Activated CD8-positive, alpha-beta T cell treated with anti-CD3 and anti-CD28 coated beads, Interleukin-2, amount 10 ng/mL, durations not matched to agents 7 days and 5 days (primary cell): ENCODE data around the gene EFNA3. TPM values are rescaled to one million over a fixed set of nuclear protein-coding genes. Genes with fewer than 3 reads are reported as not detected.
A peak's percentile ranks its signal among the peaks of the same experiment; 100 is the strongest.

Experiments used
- ATAC-seq: fragments of 150-1000 bp; cut with Tn5 transposase; one replicate; pipeline ENCODE4 v1.10.0; 2021; ENCODE audit warnings: moderate library complexity
- CTCF ChIA-PET: fragments of 350-600 bp; sonication (Branson Sonifier 250); formaldehyde crosslinking; loops from one replicate; lab custom pipeline; 2021; ENCODE audit warnings: antibody characterized with exemption; lab: Charles Lee
- POLR2A ChIA-PET: fragments of 350-600 bp; sonication (Branson Sonifier 250); formaldehyde crosslinking; loops from one replicate; lab custom pipeline; 2021; ENCODE audit warnings: antibody characterized with exemption; lab: Charles Lee
- DNase-seq: peaks from one replicate; pipeline ENCODE4 v3.0.0-alpha.2; 2020
- H3K27ac Mint-ChIP-seq: one replicate; pipeline ENCODE4 v1.8.0; 2021; ENCODE audit warnings: mild to moderate bottlenecking, mixed read lengths
- H3K27me3 Mint-ChIP-seq: one replicate; pipeline ENCODE4 v1.8.0; 2021; ENCODE audit warnings: low read depth, mixed read lengths
- H3K36me3 Mint-ChIP-seq: one replicate; pipeline ENCODE4 v1.8.0; 2021; ENCODE audit warnings: low read depth, mixed read lengths
- H3K4me1 Mint-ChIP-seq: one replicate; pipeline ENCODE4 v1.8.0; 2021; ENCODE audit warnings: low read depth, mixed read lengths
- H3K4me3 Mint-ChIP-seq: one replicate; pipeline ENCODE4 v1.8.0; 2021; ENCODE audit warnings: mild to moderate bottlenecking, mixed read lengths
- H3K9me3 Mint-ChIP-seq: one replicate; pipeline ENCODE4 v1.8.0; 2022; ENCODE audit warnings: mixed read lengths; ENCODE audit not compliant: insufficient read depth
- total RNA-seq, 2 experiments: library from RNA; stranded (reverse); gene quantifications; one replicate each; pipeline ENCODE4 v1.2.3, GENCODE V29; 2021

EFNA3 gene
- total RNA-seq, 2 experiments from 2014 or later = 3.8 to 5.5 TPM

DNA sequence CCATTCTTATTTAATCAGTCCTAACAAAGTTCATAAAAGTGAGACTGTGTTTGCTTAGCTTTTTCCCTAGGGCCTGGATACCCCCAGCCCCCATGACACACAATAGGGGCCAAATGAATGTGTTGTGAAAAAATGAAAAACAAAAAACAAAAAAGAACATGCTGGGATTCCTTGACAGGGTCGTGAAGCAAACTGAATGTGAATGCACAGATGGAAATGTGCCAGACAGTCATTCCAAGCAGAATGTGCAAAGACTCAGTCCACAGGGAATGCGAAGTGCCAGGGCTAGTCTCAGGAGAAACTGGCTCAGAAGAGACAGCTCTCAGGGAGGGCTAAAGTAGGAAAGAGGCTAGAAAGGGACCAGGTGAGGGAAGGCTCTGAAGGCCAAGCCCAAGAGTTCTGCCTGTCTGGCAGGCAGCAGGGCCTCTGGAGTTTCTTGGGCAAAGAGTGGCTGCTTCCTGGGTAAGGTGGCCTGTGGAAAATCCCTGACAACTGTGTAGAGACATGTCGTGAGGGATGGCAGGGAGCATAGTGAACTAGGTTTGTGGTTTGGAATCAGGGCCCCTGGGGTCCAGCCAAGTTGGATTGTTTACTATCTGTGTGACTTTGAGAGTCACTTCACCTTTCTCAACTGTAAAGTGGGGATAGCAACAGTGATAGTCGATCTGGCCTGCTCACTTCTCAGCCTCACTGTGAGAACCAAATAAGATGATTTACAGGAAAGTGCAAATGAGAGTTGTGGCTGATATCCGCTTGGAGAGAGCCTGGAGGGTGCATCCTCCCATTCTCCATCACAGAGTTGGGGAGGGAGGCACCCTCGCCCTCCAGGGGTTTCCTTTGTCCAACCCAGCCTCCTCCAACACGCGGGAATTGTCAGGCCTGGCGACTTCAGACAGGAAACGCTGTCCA lies 28.7 kb upstream of the EFNA3 start:
- ChIA-PET POLR2A (interaction anchor here (1.9 kb wide), 1 partner anchor 10 kb away, joined by 7 read pairs; no protein-coding TSS in a partner anchor), CTCF (interaction anchor here (0.8 to 13.8 kb wide), 17 partner anchors 6 to 113 kb away, joined by 3 to 205 read pairs (median 11); partner anchors contain the start of genes ADAM15, EFNA4, FLAD1 and PBXIP1)
- DNase-seq (no peak), ATAC-seq (no peak)
- peak overlapping the region; percentile 68 for H3K27ac Mint-ChIP-seq
- H3K9me3 Mint-ChIP-seq = no peaks in the 10 kb centered on the region
- H3K4me3 Mint-ChIP-seq = peak overlapping the region; percentile 83
- H3K4me1 Mint-ChIP-seq = peaks cover 38% of the 10 kb centered on the region
- peaks cover 3% of the 10 kb centered on the region for H3K27me3 Mint-ChIP-seq
- H3K36me3 Mint-ChIP-seq = no peaks in the 10 kb centered on the region

DNA sequence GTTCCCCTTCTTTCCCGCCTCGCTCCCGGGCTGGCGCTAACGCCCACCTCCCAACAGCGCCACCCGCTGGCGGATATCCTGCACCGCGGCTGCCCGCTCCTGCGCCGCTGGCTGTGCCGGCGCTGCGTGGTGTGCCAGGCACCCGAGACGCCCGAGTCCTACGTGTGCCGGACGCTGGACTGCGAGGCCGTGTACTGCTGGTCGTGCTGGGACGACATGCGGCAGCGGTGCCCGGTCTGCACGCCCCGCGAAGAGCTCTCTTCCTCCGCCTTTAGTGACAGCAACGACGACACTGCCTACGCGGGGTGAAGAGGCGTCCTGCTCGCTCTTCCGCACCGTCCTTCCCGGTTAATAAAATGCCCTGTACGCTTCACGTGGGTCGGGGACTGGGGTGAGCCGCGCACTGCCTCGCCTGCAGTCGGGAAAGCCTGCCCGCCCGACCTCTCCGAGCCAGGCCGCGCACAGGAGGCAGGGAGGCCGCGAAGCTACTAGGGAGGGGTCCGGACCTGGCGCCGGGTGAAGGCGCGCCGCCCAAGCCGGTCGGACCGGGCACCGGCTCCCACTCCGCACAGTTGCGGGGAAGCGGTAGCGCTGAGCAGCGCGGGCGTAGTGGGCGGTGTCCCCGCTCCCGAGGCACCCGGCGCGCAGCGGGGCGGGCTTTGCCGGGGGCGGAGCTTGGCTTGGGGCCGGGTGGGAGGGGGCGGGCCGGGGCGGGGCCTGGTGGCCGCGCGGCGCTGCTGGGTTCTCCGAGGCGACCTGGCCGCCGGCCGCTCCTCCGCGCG lies 27.9 kb upstream of the EFNA3 start, which contains the start of gene ADAM15:
Gene ADAM15, plus strand, starts transcription at position 757 of the 782 bp plus-strand sequence. CDS start 71 bp downstream, outside the sequence.
- H3K9me3 Mint-ChIP-seq = no peaks in the 10 kb centered on the region

DNA sequence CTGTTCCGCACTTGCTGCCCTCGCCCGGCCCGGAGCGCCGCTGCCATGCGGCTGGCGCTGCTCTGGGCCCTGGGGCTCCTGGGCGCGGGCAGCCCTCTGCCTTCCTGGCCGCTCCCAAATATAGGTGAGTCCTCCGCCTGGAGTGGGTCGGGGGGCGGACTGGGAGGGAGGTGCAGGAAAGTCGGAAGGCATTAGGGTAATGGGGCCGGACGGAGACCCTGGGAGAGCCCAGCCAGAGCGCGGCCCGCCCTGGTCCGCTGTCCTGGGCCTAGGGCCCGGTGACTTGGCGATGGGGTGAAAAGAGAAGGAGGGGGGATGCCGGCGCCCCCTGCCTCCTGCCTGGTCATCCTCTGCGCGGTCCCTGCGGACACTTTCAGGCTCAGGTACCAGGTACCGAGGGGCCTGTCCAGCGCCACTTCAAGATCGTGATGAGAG lies 27.3 kb upstream of the EFNA3 start:
- H3K36me3 Mint-ChIP-seq = peaks cover 3% of the 10 kb centered on the region
- ChIA-PET CTCF (interaction anchor here (0.6 to 13.8 kb wide), 36 partner anchors 8 to 586 kb away, joined by 3 to 205 read pairs (median 4); partner anchors contain the start of genes EFNA4, FLAD1, KRTCAP2 and PBXIP1), POLR2A (interaction anchor here (0.7 to 1.9 kb wide), 4 partner anchors 8 to 95 kb away, joined by 3 to 7 read pairs (median 4); partner anchors contain the start of genes CKS1B and PBXIP1)
- DNase-seq (no peak), ATAC-seq (no peak)
- peaks cover 31% of the 10 kb centered on the region for H3K4me1 Mint-ChIP-seq
- H3K9me3 Mint-ChIP-seq = no peaks in the 10 kb centered on the region
- H3K27me3 Mint-ChIP-seq = no peaks in the 10 kb centered on the region
- H3K27ac Mint-ChIP-seq = peak overlapping the region; percentile 64
- peak overlapping the region; percentile 83 for H3K4me3 Mint-ChIP-seq

More for the DNA sequence above, 27.9 kb upstream of the EFNA3 start, which contains the start of gene ADAM15:
- Mint-ChIP-seq H3K27me3 (peaks cover under 1% of the 10 kb centered on the region), H3K4me1 (peaks cover 31% of the 10 kb centered on the region), H3K4me3 (peak within 1 kb of the TSS; percentile 83), H3K27ac (peak within 1 kb of the TSS; percentile 85), H3K36me3 (no peaks in the 10 kb centered on the region)
- ATAC-seq (peak; percentile 89), DNase-seq (peak; percentile 81)
- CTCF ChIA-PET = interaction anchor here (0.6 to 13.8 kb wide), 36 partner anchors 7 to 586 kb away, joined by 3 to 205 read pairs (median 4); partner anchors contain the start of genes EFNA4, FLAD1, KRTCAP2 and PBXIP1
- POLR2A ChIA-PET = interaction anchor here (0.5 to 1.9 kb wide), 5 partner anchors 9 to 95 kb away, joined by 3 to 7 read pairs (median 3); partner anchors contain the start of genes CKS1B and PBXIP1

DNA sequence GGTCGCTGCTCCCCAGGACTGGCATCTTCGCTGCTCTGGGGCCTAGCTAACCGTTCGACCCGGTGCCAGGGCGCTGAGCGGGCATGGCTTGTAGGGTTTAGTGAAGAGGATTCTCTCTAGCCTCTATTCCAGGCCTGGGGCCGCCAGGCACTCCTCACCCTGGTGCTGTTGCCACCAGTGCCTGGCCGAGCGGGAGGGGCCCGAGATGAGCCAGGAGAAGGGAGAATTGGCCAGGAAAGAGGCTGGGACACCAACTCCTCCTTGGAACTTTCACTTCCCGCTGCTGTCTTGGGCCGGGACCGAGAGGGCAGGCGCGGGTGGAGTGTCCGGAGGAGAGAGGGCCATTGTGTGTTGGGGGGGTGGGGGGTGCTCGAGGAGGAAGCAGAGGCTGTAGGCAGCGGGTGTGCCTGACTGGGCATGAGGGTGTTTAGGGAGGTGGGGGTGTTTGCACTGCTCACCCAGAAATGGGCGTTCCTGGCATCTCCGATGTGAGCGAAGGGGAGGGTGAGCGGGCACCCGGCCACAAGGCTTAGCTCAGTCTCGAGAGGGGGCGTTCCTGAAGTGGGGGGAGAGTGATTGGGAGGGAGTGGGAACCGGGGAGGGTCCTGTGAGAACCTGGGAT lies 26.7 kb upstream of the EFNA3 start:
- DNase-seq (peak; percentile 56), ATAC-seq (peak; percentile 18)
- Mint-ChIP-seq H3K9me3 (no peaks in the 10 kb centered on the region), H3K27me3 (no peaks in the 10 kb centered on the region), H3K36me3 (peaks cover 7% of the 10 kb centered on the region), H3K27ac (peak overlapping the region; percentile 74), H3K4me1 (peaks cover 31% of the 10 kb centered on the region), H3K4me3 (peak overlapping the region; percentile 83)
- POLR2A ChIA-PET = interaction anchor here (0.6 to 1.9 kb wide), 5 partner anchors 8 to 956 kb away, joined by 3 to 7 read pairs (median 3); partner anchors contain the start of gene CKS1B
- CTCF ChIA-PET = interaction anchor here (0.9 to 13.8 kb wide), 16 partner anchors 8 to 123 kb away, joined by 3 to 205 read pairs (median 10); partner anchors contain the start of genes CKS1B, EFNA4, FLAD1 and KRTCAP2

DNA sequence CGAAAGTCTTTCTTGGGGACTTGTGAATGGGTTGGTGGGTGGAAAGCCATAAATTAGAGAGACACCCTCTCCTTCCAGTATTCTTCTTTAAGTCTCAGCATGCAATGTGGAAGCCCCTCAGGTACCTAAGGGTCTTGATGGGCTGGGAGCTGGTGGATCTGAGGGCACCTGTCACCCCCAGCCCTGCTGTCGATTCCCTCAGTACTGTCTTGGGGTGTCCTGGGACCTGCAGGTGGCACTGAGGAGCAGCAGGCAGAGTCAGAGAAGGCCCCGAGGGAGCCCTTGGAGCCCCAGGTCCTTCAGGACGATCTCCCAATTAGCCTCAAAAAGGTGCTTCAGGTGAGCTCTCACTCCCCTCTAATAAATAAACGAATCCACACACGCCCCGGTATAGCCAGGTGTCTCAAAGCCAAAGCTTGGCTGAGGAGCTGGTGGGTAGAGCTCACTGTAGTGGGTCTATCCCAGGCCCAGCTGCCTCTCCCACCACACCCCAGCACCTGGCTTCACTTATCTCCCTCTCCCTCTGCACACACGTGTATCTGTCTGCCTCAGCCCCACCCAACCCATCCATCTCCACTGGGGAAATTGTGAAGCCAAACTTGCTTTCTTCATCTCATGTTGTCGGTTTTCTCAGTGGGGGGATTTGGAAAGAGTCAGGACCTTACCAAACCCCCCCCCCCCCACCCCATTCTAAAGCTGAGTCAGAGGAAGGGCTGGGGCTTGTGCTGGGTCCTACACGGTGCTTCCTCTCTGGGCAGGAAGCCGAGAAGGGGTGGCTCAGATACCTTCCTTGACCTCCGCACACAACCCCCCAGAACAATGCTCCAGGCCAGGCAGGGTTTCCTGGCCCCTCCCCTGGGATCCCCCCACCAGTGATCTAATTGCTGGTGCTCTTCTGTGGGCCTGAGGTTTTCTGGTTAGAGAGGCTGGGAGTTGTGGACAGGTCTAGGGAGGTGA lies 25.9 kb upstream of the EFNA3 start:
- Mint-ChIP-seq H3K36me3 (peaks cover 11% of the 10 kb centered on the region), H3K4me3 (peak overlapping the region; percentile 83), H3K4me1 (peaks cover 31% of the 10 kb centered on the region), H3K27ac (peak overlapping the region; percentile 74), H3K27me3 (no peaks in the 10 kb centered on the region), H3K9me3 (no peaks in the 10 kb centered on the region)
- DNase-seq (peak; percentile 51), ATAC-seq (peak; percentile 20)
- ChIA-PET POLR2A (interaction anchor here (0.6 kb wide), 1 partner anchor 22 kb away, joined by 3 read pairs; no protein-coding TSS in a partner anchor), CTCF (interaction anchor here (0.8 to 13.8 kb wide), 10 partner anchors 8 to 91 kb away, joined by 3 to 205 read pairs (median 20); partner anchors contain the start of genes CKS1B, EFNA4 and PYGO2)

DNA sequence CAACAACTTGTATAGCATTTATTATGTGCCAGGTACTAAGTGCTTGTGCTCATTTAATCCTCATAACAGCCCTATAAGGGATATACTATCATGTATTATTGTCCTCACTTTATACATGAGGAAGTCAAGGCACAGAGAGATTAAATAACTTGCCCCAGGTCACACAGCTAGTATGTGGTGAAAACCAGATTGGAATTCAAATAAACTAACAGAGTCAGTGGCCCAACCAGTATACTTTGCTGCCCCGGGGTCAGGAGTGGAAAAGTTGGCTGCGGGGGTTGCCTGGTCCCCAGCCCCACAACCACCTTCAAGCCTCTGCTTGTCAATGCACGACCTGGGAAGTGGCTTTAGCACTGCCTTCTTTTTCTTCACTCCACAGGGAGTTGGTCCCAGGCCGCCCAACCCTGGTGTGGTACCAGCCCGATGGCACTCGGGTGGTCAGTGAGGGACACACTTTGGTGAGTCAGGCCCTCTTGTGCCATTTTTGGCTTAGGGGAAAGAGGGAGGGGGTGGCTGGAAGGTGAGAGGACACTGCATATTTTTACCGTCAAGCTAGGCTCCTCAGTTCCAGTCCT lies 25.0 kb upstream of the EFNA3 start:
- ChIA-PET CTCF (interaction anchor here (1.0 to 13.8 kb wide), 5 partner anchors 10 to 115 kb away, joined by 3 to 205 read pairs (median 57); no protein-coding TSS in a partner anchor), POLR2A (interaction anchor here (0.8 kb wide), 1 partner anchor 100 kb away, joined by 3 read pairs; no protein-coding TSS in a partner anchor)
- Mint-ChIP-seq H3K27ac (peak overlapping the region; percentile 74), H3K4me1 (peaks cover 31% of the 10 kb centered on the region), H3K27me3 (no peaks in the 10 kb centered on the region), H3K4me3 (peak overlapping the region; percentile 83), H3K9me3 (no peaks in the 10 kb centered on the region), H3K36me3 (peaks cover 16% of the 10 kb centered on the region)
- DNase-seq = no peak
- no peak for ATAC-seq

DNA sequence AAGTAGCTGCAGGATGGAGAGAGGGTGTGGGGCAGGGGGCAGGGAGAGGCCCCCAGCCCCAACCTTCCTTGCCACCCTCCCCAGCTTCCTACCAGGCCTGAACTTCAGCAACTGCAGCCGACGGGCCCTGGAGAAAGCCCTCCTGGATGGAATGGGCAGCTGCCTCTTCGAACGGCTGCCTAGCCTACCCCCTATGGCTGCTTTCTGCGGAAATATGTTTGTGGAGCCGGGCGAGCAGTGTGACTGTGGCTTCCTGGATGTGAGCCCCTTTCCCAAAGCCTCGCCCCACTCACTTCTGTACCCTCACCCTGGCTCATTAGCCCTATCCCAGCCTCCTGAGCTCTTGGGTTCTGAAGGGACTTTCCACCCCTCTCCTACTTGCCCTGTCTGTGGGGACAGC lies 21.5 kb upstream of the EFNA3 start:
- Mint-ChIP-seq H3K4me1 (peaks cover 21% of the 10 kb centered on the region), H3K9me3 (no peaks in the 10 kb centered on the region), H3K4me3 (no peak overlapping the region), H3K27me3 (no peaks in the 10 kb centered on the region), H3K36me3 (peaks cover 20% of the 10 kb centered on the region), H3K27ac (no peak overlapping the region)
- CTCF ChIA-PET = interaction anchor here (0.8 to 13.8 kb wide), 7 partner anchors 10 to 497 kb away, joined by 3 to 205 read pairs (median 6); no protein-coding TSS in a partner anchor
- POLR2A ChIA-PET = interaction anchor here (0.7 kb wide), 1 partner anchor 39 kb away, joined by 3 read pairs; no protein-coding TSS in a partner anchor
- no peak for ATAC-seq
- DNase-seq = no peak

DNA sequence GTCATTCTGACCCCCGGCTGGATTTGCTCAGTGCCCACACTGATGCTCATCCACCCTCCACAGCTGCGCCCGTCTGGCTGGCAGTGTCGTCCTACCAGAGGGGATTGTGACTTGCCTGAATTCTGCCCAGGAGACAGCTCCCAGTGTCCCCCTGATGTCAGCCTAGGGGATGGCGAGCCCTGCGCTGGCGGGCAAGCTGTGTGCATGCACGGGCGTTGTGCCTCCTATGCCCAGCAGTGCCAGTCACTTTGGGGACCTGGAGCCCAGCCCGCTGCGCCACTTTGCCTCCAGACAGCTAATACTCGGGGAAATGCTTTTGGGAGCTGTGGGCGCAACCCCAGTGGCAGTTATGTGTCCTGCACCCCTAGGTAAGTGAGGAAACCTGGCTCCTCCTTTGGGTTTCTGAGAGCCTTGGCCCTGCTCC lies 20.8 kb upstream of the EFNA3 start:
- no peaks in the 10 kb centered on the region for H3K27me3 Mint-ChIP-seq
- CTCF ChIA-PET = interaction anchor here (0.8 to 13.8 kb wide), 9 partner anchors 10 to 497 kb away, joined by 3 to 205 read pairs (median 5); partner anchors contain the start of gene PBXIP1
- H3K4me3 Mint-ChIP-seq = no peak overlapping the region
- no peak overlapping the region for H3K27ac Mint-ChIP-seq
- H3K4me1 Mint-ChIP-seq = peaks cover 20% of the 10 kb centered on the region
- peaks cover 20% of the 10 kb centered on the region for H3K36me3 Mint-ChIP-seq
- ATAC-seq = no peak
- POLR2A ChIA-PET = interaction anchor here (0.7 kb wide), 1 partner anchor 40 kb away, joined by 3 read pairs; no protein-coding TSS in a partner anchor
- DNase-seq = no peak
- no peaks in the 10 kb centered on the region for H3K9me3 Mint-ChIP-seq

DNA sequence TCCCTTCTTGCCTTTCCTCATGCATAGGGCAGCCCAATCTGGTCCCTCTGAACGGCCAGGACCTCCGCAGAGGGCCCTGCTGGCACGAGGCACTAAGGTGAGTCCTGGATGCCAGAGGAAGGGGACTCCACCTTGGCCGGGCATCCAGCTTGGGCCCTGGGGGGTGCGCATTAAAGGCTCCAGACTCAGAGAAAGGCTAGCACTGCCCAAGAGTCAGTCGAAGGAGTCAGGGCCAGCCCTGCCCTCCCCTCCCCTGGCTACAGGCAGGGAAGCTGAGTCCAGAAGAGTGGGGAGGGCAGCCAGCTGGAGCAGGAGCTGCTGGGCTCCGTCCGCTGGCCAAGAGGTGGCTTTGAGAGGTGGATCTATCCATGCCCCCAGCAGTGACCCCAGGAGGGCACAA lies 17.9 kb upstream of the EFNA3 start:
- Mint-ChIP-seq H3K4me1 (peaks cover 32% of the 10 kb centered on the region), H3K36me3 (peaks cover 20% of the 10 kb centered on the region), H3K9me3 (no peaks in the 10 kb centered on the region), H3K27me3 (no peaks in the 10 kb centered on the region), H3K4me3 (no peak overlapping the region), H3K27ac (no peak overlapping the region)
- ChIA-PET CTCF (interaction anchor here (0.6 to 13.8 kb wide), 17 partner anchors 9 to 501 kb away, joined by 3 to 205 read pairs (median 8); partner anchors contain the start of genes ADAM15, FLAD1, KRTCAP2 and ZBTB7B), POLR2A (interaction anchor here (1.1 kb wide), 1 partner anchor 123 kb away, joined by 3 read pairs; no protein-coding TSS in a partner anchor)
- DNase-seq (no peak), ATAC-seq (no peak)
